HepG2 (cell line): ENCODE data around the gene SCYL1. TPM values are rescaled to one million over a fixed set of nuclear protein-coding genes. Genes with fewer than 3 reads are reported as not detected.
A peak's percentile ranks its signal among the peaks of the same experiment; 100 is the strongest.
"Not testable (repeated sequence)": the region's sequence is repeated elsewhere in the genome, so short reads cannot be mapped to it uniquely, and the experiment has no call there.

Experiments used
- ATAC-seq: fragments of 200-7000 bp; cut with Tn5 transposase; 3 replicates; pipeline ENCODE4 v1.9.1; 2020; ENCODE audit warnings: mild to moderate bottlenecking, moderate library complexity
- BruUV-seq: library from RNA; stranded (reverse); fragments of 400-500 nt; replicated peaks from 2 replicates; lab custom pipeline; 2021; lab: Mats Ljungman, UMichigan
- CTCF ChIA-PET: fragments of 300-600 bp; formaldehyde crosslinking; extraction: SDS; loops from one replicate; lab custom pipeline; 2021; ENCODE audit warnings: low total read pairs, inconsistent platforms, low intra/inter-chr PET ratio; lab: Yijun Ruan, JAX
- POLR2A ChIA-PET: fragments of 350-600 bp; sonication (Branson Sonifier 250); formaldehyde crosslinking; loops from one replicate; lab custom pipeline; 2020; ENCODE audit warnings: antibody characterized with exemption, inconsistent platforms; lab: Yijun Ruan, JAX
- DNase-seq: peaks from one replicate; pipeline ENCODE4 v3.0.0-alpha.2; 2015; ENCODE audit warnings: low spot score
- FAIRE-seq: peaks from 3 replicates; lab custom pipeline; 2011; peaks lifted over from hg19 to GRCh38; lab: Jason Lieb, UNC
- H2AFZ ChIP-seq: one replicate; pipeline ENCODE4 v1.6.1; 2011; ENCODE audit warnings: low read length, inconsistent platforms
- H3K27ac ChIP-seq: fragments of 300-600 bp; 3 replicates; pipeline ENCODE4 v1.8.0; 2011; ENCODE audit warnings: mixed run types, mild to moderate bottlenecking, mixed read lengths, low read length, inconsistent platforms; ENCODE audit not compliant: insufficient read depth; ENCODE audit errors: extremely low read length
- H3K27me3 ChIP-seq, 2 experiments: fragments of 200-600 bp in 1 of 2; 2 replicates in 1 of 2; 3 replicates in 1 of 2; pipeline versions ENCODE4 v1.6.0 to v1.8.0; 2011; ENCODE audit warnings: low read length in 2 of 2, mild to moderate bottlenecking in 2 of 2, moderate library complexity in 2 of 2, inconsistent platforms in 1 of 2; ENCODE audit not compliant: insufficient read depth in 2 of 2, control insufficient read depth in 1 of 2
- H3K36me3 ChIP-seq, 2 experiments: fragments of 200-600 bp in 1 of 2; replicated peaks in 1 of 2; 2 replicates in 1 of 2; 3 replicates in 1 of 2; pipeline versions ENCODE4 v1.5.1 to v1.8.0; 2011; ENCODE audit warnings: low read length in 2 of 2, inconsistent platforms in 1 of 2; ENCODE audit not compliant: insufficient read depth in 2 of 2, control insufficient read depth in 1 of 2
- H3K4me1 ChIP-seq: 2 replicates; pipeline ENCODE4 v1.5.1; 2012; ENCODE audit warnings: low read length, inconsistent platforms; ENCODE audit not compliant: insufficient read depth
- H3K4me2 ChIP-seq: 2 replicates; pipeline ENCODE4 v1.6.0; 2011; ENCODE audit warnings: low read depth, low read length, inconsistent platforms
- H3K4me3 ChIP-seq, 3 experiments: fragments of 200-600 bp in 1 of 3; sonication (generic), shearing (Covaris generic) in 1 of 3; replicated peaks in 1 of 3; 2 replicates each; pipeline ENCODE4 v1.5.1; 2011 to 2016; ENCODE audit warnings: low read length in 3 of 3, inconsistent platforms in 2 of 3, low read depth in 2 of 3, mild to moderate bottlenecking in 2 of 3, control low read depth in 1 of 3, mixed read lengths in 1 of 3; ENCODE audit not compliant: insufficient read depth in 1 of 3
- H3K79me2 ChIP-seq: one replicate; pipeline ENCODE4 v1.6.1; 2011; ENCODE audit warnings: low read length, inconsistent platforms; ENCODE audit not compliant: insufficient read depth
- H3K9ac ChIP-seq: 2 replicates; pipeline ENCODE4 v1.6.0; 2011; ENCODE audit warnings: mild to moderate bottlenecking, low read depth, low read length, inconsistent platforms; ENCODE audit not compliant: insufficient read depth
- H3K9me3 ChIP-seq: 2 replicates; pipeline ENCODE4 v1.5.1; 2012; ENCODE audit warnings: mild to moderate bottlenecking, low read length
- H4K20me1 ChIP-seq: 2 replicates; pipeline ENCODE4 v1.6.0; 2011; ENCODE audit warnings: inconsistent platforms, mild to moderate bottlenecking, low read length, moderate library complexity; ENCODE audit not compliant: insufficient read depth
- ARID2 ChIP-seq: sonication (generic); formaldehyde crosslinking; IDR thresholded peaks from 2 replicates; pipeline ENCODE4 v1.8.1; 2022; ENCODE audit warnings: mild to moderate bottlenecking, missing genetic modification reagents, borderline replicate concordance
- IRF2 ChIP-seq: IDR thresholded peaks from 2 replicates; pipeline ENCODE4 v1.6.1; 2018; ENCODE audit warnings: missing genetic modification reagents, missing compliant biosample characterization
- NCOA2 ChIP-seq: sonication (generic); formaldehyde crosslinking; IDR thresholded peaks from 2 replicates; pipeline ENCODE4 v1.8.0; 2022; ENCODE audit warnings: inconsistent platforms
- SAP130 ChIP-seq: IDR thresholded peaks from 2 replicates; pipeline ENCODE4 v1.6.1; 2016; ENCODE audit warnings: low read depth
- TARDBP ChIP-seq: sonication (generic); formaldehyde crosslinking; IDR thresholded peaks from 2 replicates; pipeline ENCODE4 v1.8.0; 2022; ENCODE audit warnings: mild to moderate bottlenecking, missing genetic modification reagents
- ZNF274 ChIP-seq: sonication (generic); formaldehyde crosslinking; IDR thresholded peaks from 2 replicates; pipeline ENCODE4 v1.5.1; 2020; ENCODE audit warnings: mild to moderate bottlenecking, missing genetic modification reagents
- ZNF441 ChIP-seq: sonication (generic); formaldehyde crosslinking; IDR thresholded peaks from 2 replicates; pipeline ENCODE4 v1.7.0; 2021; ENCODE audit warnings: missing genetic modification reagents, borderline replicate concordance
- WGBS: methylation state at CpG from one replicate; pipeline ENCODE4 v1.1.6; 2017; ENCODE audit warnings: low lambda C conversion rate; 5-methylcytosine and 5-hydroxymethylcytosine counted together
- in situ Hi-C: cut with HindIII; loops from 2 replicates; pipeline ENCODE4 v1.10.0; 2017; ENCODE audit warnings: low pct_unique_long_range_greater_than_20kb; ENCODE audit not compliant: extremely low pct_ligation_motif_present
- intact Hi-C: fragments of 100-400 bp; cut with micrococcal nuclease; formaldehyde crosslinking; loops from one replicate; pipeline ENCODE4 v1.10.0; 2022; ENCODE audit not compliant: unreplicated experiment
- polyA plus RNA-seq, 8 experiments: library from polyadenylated mRNA; depleted of rRNA in 3 of 8; stranded (reverse) in 7 of 8; unstranded in 1 of 8; fragments of >200 nt; fragmentation: Illumina TruSeq in 4 of 8; extraction: Trizol in 4 of 8; gene quantifications; 2 replicates each; pipeline versions ENCODE4 v1.2.1 to v1.2.3, GENCODE V29; 2011 to 2016; ENCODE audit warnings: low read depth in 4 of 8, missing spikeins in 1 of 8, mixed read lengths in 1 of 8; ENCODE audit not compliant: insufficient read depth in 1 of 8
- total RNA-seq, 5 experiments: library from RNA; depleted of rRNA; stranded (reverse); fragments of >200 nt; fragmentation: Illumina TruSeq; extraction: Trizol; gene quantifications; 2 replicates each; pipeline ENCODE4 v1.2.3, GENCODE V29; 2016; ENCODE audit warnings: low read depth in 1 of 5
- TF ChIP-seq, protein P1 (sequence below): sonication (generic); formaldehyde crosslinking; IDR thresholded peaks from 2 replicates; pipeline ENCODE4 v1.5.0; 2020; ENCODE audit warnings: mild to moderate bottlenecking, missing genetic modification reagents
- TF ChIP-seq, protein P2 (sequence below): sonication (generic); formaldehyde crosslinking; IDR thresholded peaks from 2 replicates; pipeline ENCODE4 v1.9.0; 2022; ENCODE audit warnings: missing genetic modification reagents, mild to moderate bottlenecking, borderline replicate concordance
- TF ChIP-seq, protein P3 (sequence below), 2 experiments: sonication (generic) in 1 of 2; formaldehyde crosslinking in 1 of 2; IDR thresholded peaks; 2 replicates each; pipeline versions ENCODE4 v1.4.0 to v1.6.1; 2018 to 2020; ENCODE audit warnings: missing genetic modification reagents in 2 of 2, borderline replicate concordance in 1 of 2, low read depth in 1 of 2, mild to moderate bottlenecking in 1 of 2, missing biosample characterization in 1 of 2
- TF ChIP-seq, protein P4 (sequence below): sonication (generic); formaldehyde crosslinking; IDR thresholded peaks from 2 replicates; pipeline ENCODE4 v1.4.0; 2020; ENCODE audit warnings: missing genetic modification reagents

The SCYL1 gene
- total and polyA plus RNA-seq, 2 of the 13 experiments (the other 11 are each of a cell fraction or from before 2014, with no cell fraction given): 65.9 to 103 TPM

DNA sequence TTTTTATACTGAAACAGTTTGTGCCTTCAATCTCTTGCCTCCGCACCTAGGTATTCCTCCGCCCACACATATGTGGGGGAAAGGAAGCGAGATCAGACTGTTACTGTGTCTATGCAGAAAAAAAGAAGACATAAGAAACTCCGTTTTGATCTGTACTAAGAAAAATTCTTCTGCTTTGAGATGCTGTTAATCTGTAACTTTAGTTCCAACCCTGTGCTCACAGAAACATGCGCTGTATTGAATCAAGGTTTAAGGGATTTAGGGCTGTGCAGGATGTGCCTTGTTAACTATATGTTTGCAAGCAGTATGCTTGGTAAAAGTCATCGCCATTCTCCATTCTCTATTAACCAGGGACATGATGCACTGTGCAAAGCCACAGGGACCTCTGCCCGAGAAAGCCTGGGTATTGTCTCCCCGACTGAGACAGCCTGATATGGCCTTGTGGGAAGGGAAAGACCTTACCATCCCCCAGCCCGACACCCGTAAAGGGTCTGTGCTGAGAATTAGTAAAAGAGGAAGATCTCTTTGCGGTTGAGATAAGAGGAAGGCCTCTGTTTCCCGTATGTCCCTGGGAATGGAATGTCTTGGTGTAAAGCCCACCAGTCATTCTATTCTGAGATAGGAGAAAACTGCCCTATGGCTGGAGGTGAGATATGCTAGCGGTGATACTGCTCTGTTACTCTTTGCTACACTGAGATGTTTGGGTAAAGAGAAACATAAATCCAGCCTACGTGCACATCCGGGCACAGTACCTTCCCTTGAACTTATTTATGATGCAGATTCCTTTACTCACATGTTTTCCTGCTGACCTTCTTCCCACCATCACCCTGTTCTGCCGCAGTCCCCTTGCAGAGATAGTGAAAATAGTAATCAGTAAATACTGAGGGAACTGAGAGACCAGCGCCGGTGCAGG, 1.9 kb upstream of the SCYL1 start (continued):
- peak; percentile 66 for TF ChIP-seq SAP130
- TF ChIP-seq IRF2 (CRISPR knock-in tag): peak; percentile 31; the same call in 1 of the 2 replicates
- TF ChIP-seq NCOA2 (CRISPR knock-in tag): peak; percentile 31; the same call in 1 of the 2 replicates
- TF ChIP-seq TARDBP (CRISPR knock-in tag): 0 out of 2 replicates have a peak, but pooled peaks have one; percentile 45
- 0 out of 2 replicates have a peak, but pooled peaks have one; percentile 54 for TF ChIP-seq ARID2

DNA sequence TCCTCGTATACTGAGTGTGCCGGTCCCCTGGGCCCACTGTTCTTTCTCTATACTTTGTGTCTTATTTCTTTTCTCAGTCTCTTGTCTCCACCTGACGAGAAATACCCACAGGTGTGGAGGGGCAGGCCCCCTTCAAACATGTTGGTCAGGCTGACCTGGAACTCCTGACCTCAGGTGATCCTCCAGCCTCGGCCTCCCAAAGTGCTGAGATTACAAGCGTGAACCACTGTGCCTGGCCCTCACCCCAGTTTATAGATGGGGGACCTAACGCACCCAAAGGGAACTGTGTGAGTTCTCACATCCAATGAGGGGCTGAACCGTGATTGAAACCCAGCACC, 1.3 kb upstream of the SCYL1 start:
- 5% methylated on average over 6 of the region's 7 CpGs for WGBS
- BruUV-seq: not testable (repeated sequence)
- H3K27ac ChIP-seq: peak overlapping the region; percentile 39
- peak; percentile 3; the same call in 1 of the 2 replicates for TF ChIP-seq ZNF441 (CRISPR knock-in tag)
- TF ChIP-seq, protein P1, sequence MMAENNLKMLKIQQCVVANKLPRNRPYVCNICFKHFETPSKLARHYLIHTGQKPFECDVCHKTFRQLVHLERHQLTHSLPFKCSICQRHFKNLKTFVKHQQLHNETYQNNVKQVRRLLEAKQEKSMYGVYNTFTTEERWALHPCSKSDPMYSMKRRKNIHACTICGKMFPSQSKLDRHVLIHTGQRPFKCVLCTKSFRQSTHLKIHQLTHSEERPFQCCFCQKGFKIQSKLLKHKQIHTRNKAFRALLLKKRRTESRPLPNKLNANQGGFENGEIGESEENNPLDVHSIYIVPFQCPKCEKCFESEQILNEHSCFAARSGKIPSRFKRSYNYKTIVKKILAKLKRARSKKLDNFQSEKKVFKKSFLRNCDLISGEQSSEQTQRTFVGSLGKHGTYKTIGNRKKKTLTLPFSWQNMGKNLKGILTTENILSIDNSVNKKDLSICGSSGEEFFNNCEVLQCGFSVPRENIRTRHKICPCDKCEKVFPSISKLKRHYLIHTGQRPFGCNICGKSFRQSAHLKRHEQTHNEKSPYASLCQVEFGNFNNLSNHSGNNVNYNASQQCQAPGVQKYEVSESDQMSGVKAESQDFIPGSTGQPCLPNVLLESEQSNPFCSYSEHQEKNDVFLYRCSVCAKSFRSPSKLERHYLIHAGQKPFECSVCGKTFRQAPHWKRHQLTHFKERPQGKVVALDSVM (CRISPR knock-in tag): peak; percentile 85
- TF ChIP-seq, protein P2, sequence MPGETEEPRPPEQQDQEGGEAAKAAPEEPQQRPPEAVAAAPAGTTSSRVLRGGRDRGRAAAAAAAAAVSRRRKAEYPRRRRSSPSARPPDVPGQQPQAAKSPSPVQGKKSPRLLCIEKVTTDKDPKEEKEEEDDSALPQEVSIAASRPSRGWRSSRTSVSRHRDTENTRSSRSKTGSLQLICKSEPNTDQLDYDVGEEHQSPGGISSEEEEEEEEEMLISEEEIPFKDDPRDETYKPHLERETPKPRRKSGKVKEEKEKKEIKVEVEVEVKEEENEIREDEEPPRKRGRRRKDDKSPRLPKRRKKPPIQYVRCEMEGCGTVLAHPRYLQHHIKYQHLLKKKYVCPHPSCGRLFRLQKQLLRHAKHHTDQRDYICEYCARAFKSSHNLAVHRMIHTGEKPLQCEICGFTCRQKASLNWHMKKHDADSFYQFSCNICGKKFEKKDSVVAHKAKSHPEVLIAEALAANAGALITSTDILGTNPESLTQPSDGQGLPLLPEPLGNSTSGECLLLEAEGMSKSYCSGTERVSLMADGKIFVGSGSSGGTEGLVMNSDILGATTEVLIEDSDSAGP (CRISPR knock-in tag): peak; percentile 36; the same call in 1 of the 2 replicates
- TF ChIP-seq, protein P3, sequence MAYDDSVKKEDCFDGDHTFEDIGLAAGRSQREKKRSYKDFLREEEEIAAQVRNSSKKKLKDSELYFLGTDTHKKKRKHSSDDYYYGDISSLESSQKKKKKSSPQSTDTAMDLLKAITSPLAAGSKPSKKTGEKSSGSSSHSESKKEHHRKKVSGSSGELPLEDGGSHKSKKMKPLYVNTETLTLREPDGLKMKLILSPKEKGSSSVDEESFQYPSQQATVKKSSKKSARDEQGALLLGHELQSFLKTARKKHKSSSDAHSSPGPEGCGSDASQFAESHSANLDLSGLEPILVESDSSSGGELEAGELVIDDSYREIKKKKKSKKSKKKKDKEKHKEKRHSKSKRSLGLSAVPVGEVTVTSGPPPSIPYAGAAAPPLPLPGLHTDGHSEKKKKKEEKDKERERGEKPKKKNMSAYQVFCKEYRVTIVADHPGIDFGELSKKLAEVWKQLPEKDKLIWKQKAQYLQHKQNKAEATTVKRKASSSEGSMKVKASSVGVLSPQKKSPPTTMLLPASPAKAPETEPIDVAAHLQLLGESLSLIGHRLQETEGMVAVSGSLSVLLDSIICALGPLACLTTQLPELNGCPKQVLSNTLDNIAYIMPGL (CRISPR knock-in tag; IDR thresholded peaks at IDR 0.05; ENCODE audit: borderline replicate concordance in 1 of 2, low read depth in 1 of 2): 0 out of 4 replicates have a peak, but pooled peaks of 1 of the 2 experiments have one; percentile 1
- TF ChIP-seq ZNF274 (CRISPR knock-in tag): peak; percentile 87
- TF ChIP-seq, protein P4, sequence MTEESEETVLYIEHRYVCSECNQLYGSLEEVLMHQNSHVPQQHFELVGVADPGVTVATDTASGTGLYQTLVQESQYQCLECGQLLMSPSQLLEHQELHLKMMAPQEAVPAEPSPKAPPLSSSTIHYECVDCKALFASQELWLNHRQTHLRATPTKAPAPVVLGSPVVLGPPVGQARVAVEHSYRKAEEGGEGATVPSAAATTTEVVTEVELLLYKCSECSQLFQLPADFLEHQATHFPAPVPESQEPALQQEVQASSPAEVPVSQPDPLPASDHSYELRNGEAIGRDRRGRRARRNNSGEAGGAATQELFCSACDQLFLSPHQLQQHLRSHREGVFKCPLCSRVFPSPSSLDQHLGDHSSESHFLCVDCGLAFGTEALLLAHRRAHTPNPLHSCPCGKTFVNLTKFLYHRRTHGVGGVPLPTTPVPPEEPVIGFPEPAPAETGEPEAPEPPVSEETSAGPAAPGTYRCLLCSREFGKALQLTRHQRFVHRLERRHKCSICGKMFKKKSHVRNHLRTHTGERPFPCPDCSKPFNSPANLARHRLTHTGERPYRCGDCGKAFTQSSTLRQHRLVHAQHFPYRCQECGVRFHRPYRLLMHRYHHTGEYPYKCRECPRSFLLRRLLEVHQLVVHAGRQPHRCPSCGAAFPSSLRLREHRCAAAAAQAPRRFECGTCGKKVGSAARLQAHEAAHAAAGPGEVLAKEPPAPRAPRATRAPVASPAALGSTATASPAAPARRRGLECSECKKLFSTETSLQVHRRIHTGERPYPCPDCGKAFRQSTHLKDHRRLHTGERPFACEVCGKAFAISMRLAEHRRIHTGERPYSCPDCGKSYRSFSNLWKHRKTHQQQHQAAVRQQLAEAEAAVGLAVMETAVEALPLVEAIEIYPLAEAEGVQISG: 0 out of 2 replicates have a peak, but pooled peaks have one; percentile 14

More for the DNA sequence above, 1.3 kb upstream of the SCYL1 start:
- H3K36me3 ChIP-seq, FAIRE-seq, DNase-seq, in situ Hi-C loops, CTCF ChIA-PET, H4K20me1 ChIP-seq, H2AFZ ChIP-seq, intact Hi-C loops, ATAC-seq, H3K9me3 ChIP-seq, H3K27me3 ChIP-seq: not testable (repeated sequence)
- Histone ChIP-seq H3K9ac (peak overlapping the region; percentile 65), H3K4me1 (peaks cover 59% of the 10 kb centered on the region), H3K4me2 (peak overlapping the region; percentile 96), H3K4me3 (peak overlapping the region; percentile 60 to 77 (median 63)), H3K79me2 (peaks cover 17% of the 10 kb centered on the region)
- POLR2A ChIA-PET: interaction anchor here (1.0 to 4.4 kb wide), 5 partner anchors 16 to 104 kb away, joined by 4 to 35 read pairs (median 12); partner anchors contain the start of genes MALAT1 and NEAT1
